H1 (cell line): Measurements from ENCODE around the gene TMEM169. TPM values are rescaled to one million over a fixed set of nuclear protein-coding genes. Genes with fewer than 3 reads are reported as not detected.

Experiments used
- CTCF ChIA-PET: fragments of 300-600 bp; sonication (Branson Sonifier 250); formaldehyde crosslinking; loops from one replicate; lab custom pipeline; 2021; ENCODE audit not compliant: partially characterized antibody; lab: Charles Lee
- POLR2A ChIA-PET: fragments of 300-600 bp; sonication (Branson Sonifier 250); formaldehyde crosslinking; loops from one replicate; lab custom pipeline; 2021; ENCODE audit warnings: inconsistent platforms; ENCODE audit not compliant: partially characterized antibody; lab: Charles Lee
- DNase-seq, 2 experiments: peaks; one replicate each; pipeline versions ENCODE4 v3.0.0 to v3.0.0-alpha.2; 2010 to 2022; ENCODE audit warnings: low spot score in 2 of 2, low read depth in 1 of 2, mixed read lengths in 1 of 2
- FAIRE-seq: peaks from 2 replicates; lab custom pipeline; 2011; peaks lifted over from hg19 to GRCh38; lab: Jason Lieb, UNC
- H2AFZ ChIP-seq: 2 replicates; pipeline ENCODE4 v1.8.1; 2012; ENCODE audit warnings: low read length, inconsistent platforms
- H2AK5ac ChIP-seq: 2 replicates; pipeline ENCODE4 v1.6.1; 2013; ENCODE audit warnings: low read depth, low read length
- H2BK120ac ChIP-seq: replicated peaks from 2 replicates; pipeline ENCODE3; 2013; ENCODE audit warnings: low read depth, low read length, inconsistent platforms
- H2BK12ac ChIP-seq: 2 replicates; pipeline ENCODE4 v1.6.1; 2013; ENCODE audit warnings: low read depth, low read length
- H2BK15ac ChIP-seq: 2 replicates; pipeline ENCODE4 v1.6.1; 2013; ENCODE audit warnings: low read length
- H2BK20ac ChIP-seq: 2 replicates; pipeline ENCODE4 v1.6.1; 2013; ENCODE audit warnings: low read length
- H2BK5ac ChIP-seq: 2 replicates; pipeline ENCODE4 v1.6.1; 2013; ENCODE audit warnings: low read depth, low read length
- H3K14ac ChIP-seq: 2 replicates; pipeline ENCODE4 v1.6.1; 2013; ENCODE audit warnings: inconsistent platforms; ENCODE audit not compliant: insufficient read length
- H3K18ac ChIP-seq: 2 replicates; pipeline ENCODE4 v1.6.1; 2013; ENCODE audit warnings: low read length; ENCODE audit errors: extremely low read depth
- H3K23ac ChIP-seq: 2 replicates; pipeline ENCODE4 v1.6.1; 2013; ENCODE audit warnings: inconsistent platforms; ENCODE audit not compliant: insufficient read length
- H3K23me2 ChIP-seq: 2 replicates; pipeline ENCODE4 v1.6.1; 2013; ENCODE audit warnings: low read depth, low read length
- H3K27ac ChIP-seq: 2 replicates; pipeline ENCODE4 v1.6.1; 2011; ENCODE audit warnings: low read depth, low read length, inconsistent platforms
- H3K27me3 ChIP-seq, 4 experiments: replicated peaks in 1 of 4; 1 replicate in 1 of 4; 2 replicates in 3 of 4; pipeline versions ENCODE4 v1.6.1 to v1.8.1; 2011 to 2013; ENCODE audit warnings: low read length in 3 of 4, mild to moderate bottlenecking in 3 of 4, inconsistent platforms in 2 of 4, mixed read lengths in 2 of 4, moderate library complexity in 1 of 4; ENCODE audit not compliant: control insufficient read depth in 3 of 4, insufficient read depth in 3 of 4; ENCODE audit errors: extremely low read depth in 1 of 4
- H3K36me3 ChIP-seq, 4 experiments: 2 replicates each; pipeline versions ENCODE4 v1.6.1 to v1.8.1; 2011 to 2013; ENCODE audit warnings: mild to moderate bottlenecking in 4 of 4, low read length in 3 of 4, moderate library complexity in 2 of 4, control low read depth in 1 of 4, inconsistent platforms in 1 of 4; ENCODE audit not compliant: insufficient read depth in 4 of 4, control insufficient read depth in 2 of 4
- H3K4ac ChIP-seq: replicated peaks from 2 replicates; pipeline ENCODE3; 2013; ENCODE audit warnings: low read length, low read depth, mixed read lengths, inconsistent platforms; ENCODE audit not compliant: insufficient read length
- H3K4me1 ChIP-seq, 4 experiments: replicated peaks in 1 of 4; 1 replicate in 1 of 4; 2 replicates in 3 of 4; pipeline versions ENCODE4 v1.6.1 to v1.8.1; 2011 to 2013; ENCODE audit warnings: low read length in 3 of 4, inconsistent platforms in 2 of 4, mixed read lengths in 1 of 4; ENCODE audit not compliant: insufficient read depth in 4 of 4, control insufficient read depth in 3 of 4
- H3K4me2 ChIP-seq, 2 experiments: 2 replicates each; pipeline versions ENCODE4 v1.6.1 to v1.8.1; 2011 to 2013; ENCODE audit warnings: low read depth in 2 of 2, low read length in 2 of 2, control low read depth in 1 of 2, inconsistent platforms in 1 of 2, mild to moderate bottlenecking in 1 of 2; ENCODE audit not compliant: insufficient read depth in 1 of 2
- H3K4me3 ChIP-seq, 4 experiments: fragments of 200-600, 300-600 bp in 1 of 4; sonication (generic), shearing (Covaris generic), sonication (Bioruptor Twin) in 1 of 4; 2 replicates each; pipeline versions ENCODE4 v1.5.1 to v1.8.1; 2011 to 2016; ENCODE audit warnings: low read length in 4 of 4, low read depth in 3 of 4, control low read depth in 2 of 4, inconsistent platforms in 2 of 4, mild to moderate bottlenecking in 2 of 4, mixed read lengths in 1 of 4, moderate library complexity in 1 of 4; ENCODE audit not compliant: insufficient read depth in 2 of 4; ENCODE audit errors: extremely low read depth in 1 of 4
- H3K56ac ChIP-seq: replicated peaks from 2 replicates; pipeline ENCODE3; 2013; ENCODE audit warnings: low read depth, mild to moderate bottlenecking, mixed read lengths, low read length, inconsistent platforms; ENCODE audit not compliant: insufficient read length
- H3K79me1 ChIP-seq: 2 replicates; pipeline ENCODE4 v1.6.1; 2013; ENCODE audit warnings: low read depth, low read length, control low read depth
- H3K79me2 ChIP-seq, 2 experiments: 2 replicates each; pipeline versions ENCODE4 v1.6.1 to v1.8.1; 2012 to 2013; ENCODE audit warnings: low read length in 2 of 2, mild to moderate bottlenecking in 2 of 2, inconsistent platforms in 1 of 2; ENCODE audit not compliant: insufficient read depth in 2 of 2, control insufficient read depth in 1 of 2
- H3K9ac ChIP-seq, 4 experiments: replicated peaks in 1 of 4; 1 replicate in 1 of 4; 2 replicates in 3 of 4; pipeline versions ENCODE4 v1.6.1 to v1.8.1; 2011 to 2013; ENCODE audit warnings: low read depth in 3 of 4, low read length in 3 of 4, control low read depth in 2 of 4, mild to moderate bottlenecking in 2 of 4, moderate library complexity in 2 of 4, inconsistent platforms in 1 of 4; ENCODE audit errors: extremely low read depth in 1 of 4
- H3K9me3 ChIP-seq, 2 experiments: 2 replicates each; pipeline versions ENCODE4 v1.6.1 to v1.8.1; 2012 to 2013; ENCODE audit warnings: mild to moderate bottlenecking in 2 of 2, moderate library complexity in 2 of 2, control low read depth in 1 of 2, inconsistent platforms in 1 of 2, low read depth in 1 of 2, low read length in 1 of 2, mixed read lengths in 1 of 2; ENCODE audit not compliant: insufficient read depth in 2 of 2
- H4K20me1 ChIP-seq, 2 experiments: replicated peaks in 1 of 2; 2 replicates each; pipeline versions ENCODE3 to v1.8.1; 2011 to 2013; ENCODE audit warnings: inconsistent platforms in 2 of 2, low read length in 2 of 2, mild to moderate bottlenecking in 1 of 2; ENCODE audit not compliant: insufficient read depth in 2 of 2, control insufficient read depth in 1 of 2
- H4K5ac ChIP-seq: 2 replicates; pipeline ENCODE4 v1.6.1; 2013; ENCODE audit warnings: low read length, low read depth, mixed read lengths, inconsistent platforms; ENCODE audit not compliant: insufficient read length
- H4K8ac ChIP-seq: 2 replicates; pipeline ENCODE4 v1.8.0; 2013; ENCODE audit warnings: mild to moderate bottlenecking, moderate library complexity, low read length, inconsistent platforms; ENCODE audit not compliant: insufficient read depth; ENCODE audit errors: extremely low read depth
- H4K91ac ChIP-seq: replicated peaks from 2 replicates; pipeline ENCODE3; 2013; ENCODE audit warnings: low read length, mixed read lengths, inconsistent platforms; ENCODE audit not compliant: insufficient read length
- BCL11A ChIP-seq, 2 experiments: IDR thresholded peaks; one replicate each; pipeline ENCODE4 v1.6.1; 2011; ENCODE audit warnings: low read depth in 2 of 2, low read length in 2 of 2, mild to moderate bottlenecking in 2 of 2
- BRCA1 ChIP-seq: IDR thresholded peaks from 2 replicates; pipeline ENCODE4 v1.6.1; 2012; ENCODE audit warnings: low read depth, low read length, improper control_type of control experiment
- CBX5 ChIP-seq: fragments of 300-800, 300-1000 bp; sonication (generic); IDR thresholded peaks from 2 replicates; pipeline ENCODE4 v1.7.1; 2016; ENCODE audit warnings: antibody characterized with exemption, low read length, low read depth
- CEBPB ChIP-seq: IDR thresholded peaks from 2 replicates; pipeline ENCODE4 v1.6.1; 2012; ENCODE audit warnings: low read depth, low read length
- JUN ChIP-seq: IDR thresholded peaks from 2 replicates; pipeline ENCODE4 v1.6.1; 2011; ENCODE audit warnings: low read depth, mild to moderate bottlenecking, improper control_type of control experiment, low read length
- POU5F1 ChIP-seq: IDR thresholded peaks from 2 replicates; pipeline ENCODE4 v1.6.1; 2011; ENCODE audit warnings: low read depth, mild to moderate bottlenecking, low read length, moderate library complexity
- RXRA ChIP-seq: IDR thresholded peaks from 2 replicates; pipeline ENCODE4 v1.6.1; 2011; ENCODE audit warnings: low read depth, mild to moderate bottlenecking, low read length, moderate library complexity; ENCODE audit not compliant: insufficient read depth
- SIRT6 ChIP-seq: IDR thresholded peaks from one replicate; pipeline ENCODE4 v1.7.1; 2012; ENCODE audit warnings: low read length, inconsistent platforms
- YY1 ChIP-seq: IDR thresholded peaks from 2 replicates; pipeline ENCODE4 v1.6.1; 2011; ENCODE audit warnings: low read depth, mild to moderate bottlenecking, low read length
- ZNF274 ChIP-seq: IDR thresholded peaks from 2 replicates; pipeline ENCODE4 v1.7.0; 2012; ENCODE audit warnings: low read length, borderline replicate concordance; ENCODE audit errors: extremely low read depth
- WGBS, 2 experiments: shearing (Covaris generic) in 1 of 2; methylation state at CpG; one replicate each; pipeline versions ENCODE4 v1.1.6 to v1.1.7; 2013 to 2015; ENCODE audit warnings: low lambda C conversion rate in 2 of 2, mixed read lengths in 2 of 2, inconsistent platforms in 1 of 2, low coverage in 1 of 2, missing lambda C conversion rate in 1 of 2; ENCODE audit not compliant: insufficient replicate concordance in 2 of 2, insufficient coverage in 1 of 2, insufficient read length in 1 of 2; ENCODE audit errors: extremely low coverage in 1 of 2, missing lambda C conversion rate in 1 of 2; 5-methylcytosine and 5-hydroxymethylcytosine counted together
- polyA plus RNA-seq, 7 experiments: library from polyadenylated mRNA; depleted of rRNA in 3 of 7; stranded (reverse) in 5 of 7; unstranded in 2 of 7; fragments of >200 nt in 5 of 7; fragments of 200-250 nt in 2 of 7; gene quantifications; 1 replicate in 5 of 7; 2 replicates in 1 of 7; 4 replicates in 1 of 7; pipeline versions ENCODE4 v1.2.1 to v1.2.3, GENCODE V29; 2011 to 2013; ENCODE audit warnings: missing spikeins in 2 of 7, mixed read lengths in 2 of 7
- total RNA-seq: library from RNA; stranded (reverse); fragmentation: NEBNext Ultra II Directional; extraction: Animal tissue kit (Norgen Biotek cat#: 25700); gene quantifications from 2 replicates; pipeline ENCODE4 v1.2.1, GENCODE V29; 2021
- TF ChIP-seq, protein P1 (sequence below): IDR thresholded peaks from 2 replicates; pipeline ENCODE4 v1.6.1; 2012; ENCODE audit warnings: inconsistent platforms
- TF ChIP-seq, protein P2 (sequence below): IDR thresholded peaks from 2 replicates; pipeline ENCODE4 v1.6.1; 2011; ENCODE audit warnings: low read length, improper control_type of control experiment
- TF ChIP-seq, protein P3 (sequence below): IDR thresholded peaks from 2 replicates; pipeline ENCODE4 v1.6.1; 2012; ENCODE audit warnings: inconsistent platforms

TMEM169 gene
- total and polyA plus RNA-seq, 2 of the 8 experiments (the other 6 are each of a cell fraction or from before 2014, with no cell fraction given), result 0.41 to 2.4 TPM

DNA sequence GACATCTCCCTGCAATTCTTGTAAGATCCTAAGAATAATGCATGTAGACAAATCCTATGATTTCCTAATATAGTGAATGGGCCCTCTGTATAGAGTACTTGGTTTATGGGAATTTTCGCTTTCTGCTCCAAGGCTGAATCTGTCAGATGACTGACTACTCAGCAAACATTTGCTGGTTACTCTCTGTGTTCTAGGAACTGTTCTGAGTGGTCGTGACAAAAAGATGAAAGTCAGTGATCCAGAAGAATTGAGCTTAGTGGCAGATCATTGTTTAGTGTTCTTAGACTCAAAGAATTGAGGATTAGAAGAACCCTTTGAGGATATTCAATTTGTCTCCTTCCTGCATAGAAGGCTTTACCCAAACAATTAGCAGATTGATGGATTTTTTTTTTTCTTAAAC lies 37.4 kb downstream of the TMEM169 start:
- peaks cover 7% of the 10 kb centered on the region; the same call in 1 of the 2 replicates for H3K79me1 ChIP-seq
- H4K8ac ChIP-seq, result no peak overlapping the region
- ChIA-PET POLR2A (interaction anchor here (0.6 to 12.0 kb wide), 12 partner anchors 11 to 92 kb away, joined by 3 to 101 read pairs (median 6); partner anchors contain the start of genes PECR, TMEM169 and XRCC5), CTCF (interaction anchor here (0.7 to 3.8 kb wide), 4 partner anchors 10 to 793 kb away, joined by 3 to 18 read pairs (median 7); partner anchors contain the start of gene XRCC5)
- no peak overlapping the region for H2BK15ac ChIP-seq
- no peak overlapping the region for H3K4me2 ChIP-seq
- no peaks in the 10 kb centered on the region for H3K23me2 ChIP-seq
- DNase-seq (no peak), FAIRE-seq (no peak)
- H2AK5ac ChIP-seq, result no peak overlapping the region
- H3K56ac ChIP-seq, result no peak overlapping the region
- no peak overlapping the region for H3K23ac ChIP-seq
- H3K9ac ChIP-seq, result no peak overlapping the region
- no peak overlapping the region for H2BK20ac ChIP-seq
- H3K14ac ChIP-seq, result no peak overlapping the region
- H2BK120ac ChIP-seq, result no peak overlapping the region
- H3K18ac ChIP-seq, result no peak overlapping the region
- H3K4me3 ChIP-seq, result no peak overlapping the region
- WGBS, 2 experiments, result 89% methylated on average over 2 of the region's 2 CpGs; no CpG with 5 or more reads in 1 of the 2 experiments
- H2AFZ ChIP-seq, result no peak overlapping the region
- H3K79me2 ChIP-seq, result peaks cover 10 to 81% of the 10 kb centered on the region in 2 experiments; a peak in 3 of 4 replicates
- H3K27me3 ChIP-seq, result no peaks in the 10 kb centered on the region
- H4K20me1 ChIP-seq, result peaks cover 0 to 2% of the 10 kb centered on the region in 2 experiments
- no peak overlapping the region for H2BK5ac ChIP-seq
- no peak overlapping the region for H3K27ac ChIP-seq
- H3K36me3 ChIP-seq, result peaks cover 50 to 95% (median 77%) of the 10 kb centered on the region in 4 experiments
- no peak overlapping the region for H4K91ac ChIP-seq
- peaks cover 0 to 10% (median 8%) of the 10 kb centered on the region in 4 experiments; a peak in 5 of 7 replicates for H3K4me1 ChIP-seq
- no peak overlapping the region for H2BK12ac ChIP-seq
- H3K9me3 ChIP-seq, result no peaks in the 10 kb centered on the region
- no peak overlapping the region for H4K5ac ChIP-seq
- H3K4ac ChIP-seq, result no peak overlapping the region
- TF ChIP-seq JUN (no peak), POU5F1 (no peak), ZNF274 (no peak), RXRA (no peak), YY1 (no peak), BRCA1 (no peak), BCL11A (IDR thresholded peaks at IDR 0.05; ENCODE audit: low read depth in 2 of 2, low read length in 2 of 2) (no peak), CEBPB (no peak), SIRT6 (no peak), CBX5 (no peak)
- TF ChIP-seq, protein P1, sequence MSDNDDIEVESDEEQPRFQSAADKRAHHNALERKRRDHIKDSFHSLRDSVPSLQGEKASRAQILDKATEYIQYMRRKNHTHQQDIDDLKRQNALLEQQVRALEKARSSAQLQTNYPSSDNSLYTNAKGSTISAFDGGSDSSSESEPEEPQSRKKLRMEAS, result no peak
- TF ChIP-seq, protein P2, sequence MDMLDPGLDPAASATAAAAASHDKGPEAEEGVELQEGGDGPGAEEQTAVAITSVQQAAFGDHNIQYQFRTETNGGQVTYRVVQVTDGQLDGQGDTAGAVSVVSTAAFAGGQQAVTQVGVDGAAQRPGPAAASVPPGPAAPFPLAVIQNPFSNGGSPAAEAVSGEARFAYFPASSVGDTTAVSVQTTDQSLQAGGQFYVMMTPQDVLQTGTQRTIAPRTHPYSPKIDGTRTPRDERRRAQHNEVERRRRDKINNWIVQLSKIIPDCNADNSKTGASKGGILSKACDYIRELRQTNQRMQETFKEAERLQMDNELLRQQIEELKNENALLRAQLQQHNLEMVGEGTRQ, result no peak
- TF ChIP-seq, protein P3, sequence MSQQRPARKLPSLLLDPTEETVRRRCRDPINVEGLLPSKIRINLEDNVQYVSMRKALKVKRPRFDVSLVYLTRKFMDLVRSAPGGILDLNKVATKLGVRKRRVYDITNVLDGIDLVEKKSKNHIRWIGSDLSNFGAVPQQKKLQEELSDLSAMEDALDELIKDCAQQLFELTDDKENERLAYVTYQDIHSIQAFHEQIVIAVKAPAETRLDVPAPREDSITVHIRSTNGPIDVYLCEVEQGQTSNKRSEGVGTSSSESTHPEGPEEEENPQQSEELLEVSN, result no peak
